ENCODE results near the gene FBXO45.
"Not testable (repeated sequence)": the region's sequence is repeated elsewhere in the genome, so short reads cannot be mapped to it uniquely, and the experiment has no call there.

FBXO45 gene, protein sequence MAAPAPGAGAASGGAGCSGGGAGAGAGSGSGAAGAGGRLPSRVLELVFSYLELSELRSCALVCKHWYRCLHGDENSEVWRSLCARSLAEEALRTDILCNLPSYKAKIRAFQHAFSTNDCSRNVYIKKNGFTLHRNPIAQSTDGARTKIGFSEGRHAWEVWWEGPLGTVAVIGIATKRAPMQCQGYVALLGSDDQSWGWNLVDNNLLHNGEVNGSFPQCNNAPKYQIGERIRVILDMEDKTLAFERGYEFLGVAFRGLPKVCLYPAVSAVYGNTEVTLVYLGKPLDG

DNA sequence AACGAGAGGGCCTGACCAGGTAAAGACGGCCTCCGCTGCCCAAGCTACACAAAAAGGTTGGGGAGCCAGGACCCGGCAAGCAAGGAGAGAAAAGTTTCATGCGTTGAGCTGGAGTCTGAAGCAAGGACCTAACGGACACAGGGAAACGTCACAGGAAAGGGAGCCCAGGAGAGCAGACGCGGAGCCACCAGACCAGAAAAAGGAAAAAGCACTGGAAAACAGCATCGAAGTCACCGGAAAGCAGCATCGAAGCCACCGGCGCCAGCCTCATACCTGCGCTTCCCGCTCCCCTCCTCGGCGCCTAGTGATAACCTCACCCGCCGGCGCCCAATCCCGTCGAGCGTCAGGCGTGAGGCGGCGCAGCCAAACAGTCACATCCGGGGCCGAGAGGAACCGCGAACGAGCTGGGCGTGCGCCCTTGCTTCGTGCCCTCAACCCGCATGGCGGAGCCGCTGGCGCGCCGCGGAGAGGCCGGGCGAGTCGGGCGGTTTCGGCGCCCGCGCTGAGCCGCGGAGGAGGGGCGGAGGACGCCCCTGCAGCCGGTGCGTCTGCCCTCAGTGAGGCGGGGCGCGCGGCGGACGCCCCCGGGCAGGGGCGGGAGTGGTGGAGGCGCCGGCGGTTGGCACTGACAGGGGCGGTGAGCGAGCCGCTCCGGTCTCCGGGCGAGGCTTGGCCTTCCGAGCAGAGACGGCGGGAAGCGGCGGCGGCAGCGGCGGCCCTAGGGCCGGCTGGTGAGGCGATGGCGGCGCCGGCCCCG is at the start of gene FBXO45, which contains the start of gene WDR53:
Gene FBXO45 (plus strand): TSS at position 415 of the 757 bp plus-strand sequence. CDS start 325 bp downstream, at position 740.
Gene WDR53 (minus strand): TSS at position 309 of the 757 bp plus-strand sequence. CDS start 7,079 bp downstream, outside the sequence.
- Histone ChIP-seq H3K27me3 (ENCODE audit: insufficient read depth, insufficient read length) (no peaks in the 10 kb centered on the region), H3K36me3 (ENCODE audit: insufficient read depth, insufficient read length, low read length) (peaks cover 34% of the 10 kb centered on the region), H3K4me3 (ENCODE audit: insufficient read length, low read depth) (peak within 1 kb of the TSS; percentile 90), H3K4me1 (ENCODE audit: insufficient read depth, insufficient read length) (no peaks in the 10 kb centered on the region), H3K9me3 (ENCODE audit: insufficient read depth, low read length) (no peaks in the 10 kb centered on the region), H3K9ac (ENCODE audit: insufficient read length, low read depth) (peak within 1 kb of the TSS; percentile 96)
- TF ChIP-seq YY1 (IDR thresholded peaks at IDR 0.05; ENCODE audit: insufficient read depth, insufficient read length): peak; percentile 90
- TF ChIP-seq ZNF274 (IDR thresholded peaks at IDR 0.05; ENCODE audit: low read depth, low read length): no peak
- DNase-seq (ENCODE audit: low read depth, low spot score): peak; percentile 94

DNA sequence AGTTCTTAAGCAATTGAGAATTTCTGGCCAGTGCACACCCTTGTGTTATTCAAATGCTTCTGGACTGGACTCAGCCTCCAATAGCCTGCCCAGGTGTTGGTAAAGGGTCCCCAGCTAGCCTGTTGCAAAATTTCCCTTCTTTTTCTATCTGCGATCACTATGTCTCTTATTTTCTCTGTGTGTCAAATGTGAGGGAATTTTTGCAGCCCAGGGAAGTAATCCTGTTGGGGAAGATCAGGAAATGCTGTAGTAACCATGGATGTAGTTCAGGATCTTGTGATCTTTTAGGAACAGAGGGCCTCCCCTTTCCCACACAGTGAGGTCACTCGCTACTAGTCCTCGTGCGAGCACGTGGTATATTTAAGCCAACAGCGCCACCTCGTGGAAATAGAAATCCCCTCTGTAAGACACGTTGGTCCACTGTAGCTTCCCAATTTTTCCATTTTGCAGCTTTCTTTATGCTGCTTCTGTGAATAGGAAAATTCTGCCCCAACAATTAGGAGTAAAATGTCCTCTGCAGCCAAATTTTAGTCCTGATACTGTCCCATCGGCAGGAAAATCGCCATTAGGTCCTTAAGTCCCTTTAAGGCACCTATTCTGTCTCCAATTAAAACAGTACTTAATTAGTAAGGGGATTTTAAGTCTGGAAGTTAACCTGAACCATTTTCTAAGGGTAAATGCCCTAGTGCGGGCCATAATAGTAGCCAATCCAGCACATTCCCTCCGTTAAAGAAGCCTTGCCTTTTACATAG is 49.3 kb upstream of the FBXO45 start:
- H3K4me1 ChIP-seq (ENCODE audit: insufficient read depth, insufficient read length): no peaks in the 10 kb centered on the region
- no peak overlapping the region for H3K9ac ChIP-seq (ENCODE audit: insufficient read length, low read depth)
- peaks cover 49% of the 10 kb centered on the region for H3K9me3 ChIP-seq (ENCODE audit: insufficient read depth, low read length)
- no peaks in the 10 kb centered on the region for H3K36me3 ChIP-seq (ENCODE audit: insufficient read depth, insufficient read length, low read length)
- H3K27me3 ChIP-seq (ENCODE audit: insufficient read depth, insufficient read length): no peaks in the 10 kb centered on the region
- H3K4me3 ChIP-seq (ENCODE audit: insufficient read length, low read depth): no peak overlapping the region
- no peak for TF ChIP-seq SUZ12 (IDR thresholded peaks at IDR 0.05; ENCODE audit: extremely low read depth, insufficient read depth, insufficient read length)
- TF ChIP-seq YY1 (IDR thresholded peaks at IDR 0.05; ENCODE audit: insufficient read depth, insufficient read length): no peak
- TF ChIP-seq ZNF274 (IDR thresholded peaks at IDR 0.05; ENCODE audit: low read depth, low read length): no peak
- peak; percentile 86 for DNase-seq (ENCODE audit: low read depth, low spot score)

DNA sequence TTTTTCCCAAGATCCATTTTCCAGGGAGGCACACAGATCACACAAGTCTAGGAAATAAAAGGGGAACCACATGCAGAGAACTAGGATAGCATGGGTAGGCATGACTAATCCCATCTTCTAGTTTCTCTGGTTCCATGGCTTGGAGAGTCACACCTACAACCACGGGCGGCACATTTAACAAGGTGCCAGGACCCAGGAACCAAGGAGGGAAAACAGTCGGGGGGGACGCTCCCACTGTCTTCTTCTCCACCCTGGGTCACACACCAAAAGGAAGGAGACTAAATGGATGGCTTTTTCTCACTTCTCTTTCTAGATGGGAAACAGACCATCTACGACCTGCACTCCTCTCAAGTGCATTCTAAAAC is 48.8 kb upstream of the FBXO45 start:
- Histone ChIP-seq H3K4me1 (ENCODE audit: insufficient read depth, insufficient read length) (no peaks in the 10 kb centered on the region), H3K9ac (ENCODE audit: insufficient read length, low read depth) (no peak overlapping the region), H3K27me3 (ENCODE audit: insufficient read depth, insufficient read length) (no peaks in the 10 kb centered on the region), H3K36me3 (ENCODE audit: insufficient read depth, insufficient read length, low read length) (no peaks in the 10 kb centered on the region), H3K4me3 (ENCODE audit: insufficient read length, low read depth) (no peak overlapping the region), H3K9me3 (ENCODE audit: insufficient read depth, low read length) (peaks cover 49% of the 10 kb centered on the region)
- TF ChIP-seq SUZ12 (IDR thresholded peaks at IDR 0.05; ENCODE audit: extremely low read depth, insufficient read depth, insufficient read length) (no peak), YY1 (IDR thresholded peaks at IDR 0.05; ENCODE audit: insufficient read depth, insufficient read length) (no peak), ZNF274 (IDR thresholded peaks at IDR 0.05; ENCODE audit: low read depth, low read length) (no peak)
- no peak for DNase-seq (ENCODE audit: low read depth, low spot score)

DNA sequence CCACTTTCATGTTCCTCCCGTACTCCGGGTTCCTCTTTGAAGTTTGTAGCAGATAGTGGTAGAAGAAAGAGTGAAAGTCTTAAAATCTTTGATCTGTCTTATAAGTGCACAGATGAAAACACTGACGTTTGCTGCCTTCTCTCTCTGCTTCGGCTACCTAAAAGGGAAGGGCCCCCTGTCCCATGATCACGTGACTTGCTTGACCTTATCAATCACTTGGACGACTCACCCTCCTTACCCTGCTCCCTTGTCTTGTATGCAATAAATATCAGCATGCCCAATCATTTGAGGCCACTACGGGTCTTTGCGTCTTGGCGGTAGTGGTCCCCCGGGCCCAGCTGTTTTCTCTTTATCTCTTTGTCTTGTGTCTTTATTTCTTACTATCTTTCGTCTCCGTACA is 47.2 kb upstream of the FBXO45 start:
- not testable (repeated sequence) for H3K4me1 ChIP-seq (ENCODE audit: insufficient read depth, insufficient read length); H3K36me3 ChIP-seq (ENCODE audit: insufficient read depth, insufficient read length, low read length); H3K4me3 ChIP-seq (ENCODE audit: insufficient read length, low read depth); H3K9ac ChIP-seq (ENCODE audit: insufficient read length, low read depth); DNase-seq (ENCODE audit: low read depth, low spot score); H3K27me3 ChIP-seq (ENCODE audit: insufficient read depth, insufficient read length)
- H3K9me3 ChIP-seq (ENCODE audit: insufficient read depth, low read length): peaks cover 49% of the 10 kb centered on the region

DNA sequence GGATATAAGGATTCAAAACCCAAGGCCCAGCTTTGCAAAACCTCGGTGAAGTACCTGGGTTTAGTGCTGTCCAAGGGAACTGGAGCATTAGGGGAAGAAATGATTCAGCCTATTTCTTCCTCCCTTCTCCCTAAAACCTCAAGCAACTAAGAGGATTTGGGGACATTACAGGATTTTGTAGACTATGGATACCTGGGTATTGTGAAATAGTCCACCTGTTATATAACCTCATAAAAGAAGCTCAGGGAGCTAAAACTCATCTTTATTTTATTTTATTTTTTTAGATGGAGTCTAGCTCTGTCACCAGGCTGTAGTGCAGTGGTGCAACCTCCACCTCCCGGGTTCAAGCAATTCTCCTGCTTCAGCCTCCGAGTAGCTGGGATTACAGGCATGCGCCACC is 44.6 kb upstream of the FBXO45 start:
- Histone ChIP-seq H3K4me1 (ENCODE audit: insufficient read depth, insufficient read length) (no peaks in the 10 kb centered on the region), H3K4me3 (ENCODE audit: insufficient read length, low read depth) (no peak overlapping the region), H3K36me3 (ENCODE audit: insufficient read depth, insufficient read length, low read length) (no peaks in the 10 kb centered on the region), H3K9ac (ENCODE audit: insufficient read length, low read depth) (no peak overlapping the region), H3K9me3 (ENCODE audit: insufficient read depth, low read length) (peaks cover 39% of the 10 kb centered on the region), H3K27me3 (ENCODE audit: insufficient read depth, insufficient read length) (no peaks in the 10 kb centered on the region)
- DNase-seq (ENCODE audit: low read depth, low spot score): no peak
- TF ChIP-seq YY1 (IDR thresholded peaks at IDR 0.05; ENCODE audit: insufficient read depth, insufficient read length) (no peak), SUZ12 (IDR thresholded peaks at IDR 0.05; ENCODE audit: extremely low read depth, insufficient read depth, insufficient read length) (no peak), ZNF274 (IDR thresholded peaks at IDR 0.05; ENCODE audit: low read depth, low read length) (no peak)

DNA sequence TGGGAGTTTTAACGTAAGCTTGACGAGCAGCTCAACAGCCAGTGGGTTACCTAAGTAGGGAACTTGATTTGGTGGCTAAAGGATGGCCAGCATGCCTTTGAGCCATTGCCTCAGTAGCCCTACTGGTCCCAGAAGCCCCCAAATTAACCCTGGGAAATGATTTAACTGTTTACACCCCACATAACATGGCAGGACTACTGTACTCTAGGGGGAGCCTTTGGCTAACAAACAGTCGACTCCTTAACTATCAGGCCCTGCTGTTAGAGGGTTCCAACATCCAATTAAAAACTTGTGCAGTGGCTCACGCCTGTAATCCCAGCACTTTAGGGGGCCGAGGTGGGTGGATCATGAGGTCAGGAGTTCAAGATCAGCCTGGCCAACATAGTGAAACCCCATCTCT is 43.9 kb upstream of the FBXO45 start:
- Histone ChIP-seq H3K36me3 (ENCODE audit: insufficient read depth, insufficient read length, low read length) (no peaks in the 10 kb centered on the region), H3K4me3 (ENCODE audit: insufficient read length, low read depth) (no peak overlapping the region), H3K27me3 (ENCODE audit: insufficient read depth, insufficient read length) (no peaks in the 10 kb centered on the region), H3K9me3 (ENCODE audit: insufficient read depth, low read length) (peaks cover 32% of the 10 kb centered on the region), H3K9ac (ENCODE audit: insufficient read length, low read depth) (no peak overlapping the region), H3K4me1 (ENCODE audit: insufficient read depth, insufficient read length) (no peaks in the 10 kb centered on the region)
- DNase-seq (ENCODE audit: low read depth, low spot score): no peak
- TF ChIP-seq YY1 (IDR thresholded peaks at IDR 0.05; ENCODE audit: insufficient read depth, insufficient read length): no peak
- no peak for TF ChIP-seq ZNF274 (IDR thresholded peaks at IDR 0.05; ENCODE audit: low read depth, low read length)
- no peak for TF ChIP-seq SUZ12 (IDR thresholded peaks at IDR 0.05; ENCODE audit: extremely low read depth, insufficient read depth, insufficient read length)

DNA sequence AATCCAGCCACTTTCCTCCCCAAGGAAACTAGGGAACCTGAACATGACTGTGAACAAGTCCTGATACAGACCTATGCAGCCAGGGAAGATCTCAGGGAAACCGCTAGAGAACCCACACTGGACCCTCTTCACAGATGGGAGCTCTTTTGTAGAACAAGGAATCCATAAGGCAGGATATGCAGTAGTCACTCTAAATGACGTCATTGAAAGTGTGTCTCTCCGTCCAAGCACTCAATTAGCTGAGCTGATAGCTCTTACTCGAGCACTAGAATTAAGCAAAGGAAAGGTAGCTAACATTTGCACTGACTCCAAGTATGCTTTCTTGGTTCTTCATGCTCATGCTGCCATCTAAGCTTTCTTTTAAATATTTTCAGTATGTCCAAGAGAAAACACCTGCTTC is 43.3 kb upstream of the FBXO45 start:
- Histone ChIP-seq H3K4me3 (ENCODE audit: insufficient read length, low read depth) (no peak overlapping the region), H3K27me3 (ENCODE audit: insufficient read depth, insufficient read length) (no peaks in the 10 kb centered on the region), H3K4me1 (ENCODE audit: insufficient read depth, insufficient read length) (no peaks in the 10 kb centered on the region), H3K9ac (ENCODE audit: insufficient read length, low read depth) (no peak overlapping the region), H3K36me3 (ENCODE audit: insufficient read depth, insufficient read length, low read length) (no peaks in the 10 kb centered on the region), H3K9me3 (ENCODE audit: insufficient read depth, low read length) (peaks cover 26% of the 10 kb centered on the region)
- no peak for DNase-seq (ENCODE audit: low read depth, low spot score)
- TF ChIP-seq ZNF274 (IDR thresholded peaks at IDR 0.05; ENCODE audit: low read depth, low read length) (no peak), YY1 (IDR thresholded peaks at IDR 0.05; ENCODE audit: insufficient read depth, insufficient read length) (no peak), SUZ12 (IDR thresholded peaks at IDR 0.05; ENCODE audit: extremely low read depth, insufficient read depth, insufficient read length) (no peak)
